Activated T-helper 17 cell treated with anti-CD3 and anti-CD28 coated beads, Interleukin-2, amount 50 U/mL, for 72 hours (primary cell): ENCODE measurements around the gene GKAP1. TPM values are rescaled to one million over a fixed set of nuclear protein-coding genes. Genes with fewer than 3 reads are reported as not detected.
"Not testable (repeated sequence)": the region's sequence is repeated elsewhere in the genome, so short reads cannot be mapped to it uniquely, and the experiment has no call there.

ENCODE experiments used
- ATAC-seq: fragments of 150-1000 bp; cut with Tn5 transposase; replicated peaks from 2 replicates; pipeline ENCODE4 v1.10.0; 2021; ENCODE audit warnings: mild to moderate bottlenecking, moderate library complexity
- H3K27ac Mint-ChIP-seq: one replicate; pipeline ENCODE4 v1.8.0; 2022; ENCODE audit warnings: mixed read lengths
- H3K27me3 Mint-ChIP-seq: one replicate; pipeline ENCODE4 v1.8.0; 2022; ENCODE audit warnings: mixed read lengths
- H3K36me3 Mint-ChIP-seq: one replicate; pipeline ENCODE4 v1.8.0; 2022; ENCODE audit warnings: low read depth, mild to moderate bottlenecking, mixed read lengths
- H3K4me1 Mint-ChIP-seq: one replicate; pipeline ENCODE4 v1.8.0; 2022; ENCODE audit warnings: mixed read lengths
- H3K4me3 Mint-ChIP-seq: one replicate; pipeline ENCODE4 v1.8.0; 2022; ENCODE audit warnings: mild to moderate bottlenecking, mixed read lengths
- H3K9me3 Mint-ChIP-seq: one replicate; pipeline ENCODE4 v1.8.0; 2022; ENCODE audit warnings: mixed read lengths
- total RNA-seq, 2 donors: library from RNA; stranded (reverse); gene quantifications; one replicate each; pipeline ENCODE4 v1.2.3, GENCODE V29; 2022

The GKAP1 gene
- 1 to 10 TPM; 3.3 to 5.6 TPM for total RNA-seq

- H3K36me3 Mint-ChIP-seq, H3K4me1 Mint-ChIP-seq, H3K27me3 Mint-ChIP-seq, H3K9me3 Mint-ChIP-seq: not testable (repeated sequence)
- Mint-ChIP-seq H3K4me3 (peak within 1 kb of the TSS; percentile 86), H3K27ac (peak within 1 kb of the TSS; percentile 77)
- ATAC-seq, result peak; percentile 82
These were observed at the start of gene GKAP1 for GRCh38 chr9:83817356-83818278. TSS of gene GKAP1 (minus strand) at chr9:83817769. CDS start at chr9:83806517, 11,252 bp downstream.

- H3K27me3 Mint-ChIP-seq, H3K36me3 Mint-ChIP-seq, H3K27ac Mint-ChIP-seq, H3K4me1 Mint-ChIP-seq, H3K9me3 Mint-ChIP-seq, ATAC-seq, H3K4me3 Mint-ChIP-seq: not testable (repeated sequence)
These were observed 32.3 kb upstream of the GKAP1 start for GRCh38 chr9:83849895-83850294.

GRCh38 chr9:83837070-83837643, 19.6 kb upstream of the GKAP1 start:
- not testable (repeated sequence) for H3K4me3 Mint-ChIP-seq, H3K4me1 Mint-ChIP-seq, H3K27ac Mint-ChIP-seq, H3K27me3 Mint-ChIP-seq, H3K36me3 Mint-ChIP-seq, ATAC-seq, H3K9me3 Mint-ChIP-seq

- not testable (repeated sequence) for H3K4me3 Mint-ChIP-seq, H3K4me1 Mint-ChIP-seq, H3K27ac Mint-ChIP-seq, H3K36me3 Mint-ChIP-seq, H3K27me3 Mint-ChIP-seq, ATAC-seq, H3K9me3 Mint-ChIP-seq
These were observed 13.0 kb upstream of the GKAP1 start for GRCh38 chr9:83830426-83831071.

GRCh38 chr9:83824986-83825623, 7.5 kb upstream of the GKAP1 start:
- H3K4me3 Mint-ChIP-seq, H3K27me3 Mint-ChIP-seq, ATAC-seq, H3K27ac Mint-ChIP-seq, H3K36me3 Mint-ChIP-seq, H3K9me3 Mint-ChIP-seq, H3K4me1 Mint-ChIP-seq: not testable (repeated sequence)

GRCh38 chr9:83817011-83817355, 586 bp downstream of the GKAP1 start:
- not testable (repeated sequence) for H3K9me3 Mint-ChIP-seq, H3K36me3 Mint-ChIP-seq
- peak overlapping the region; percentile 77 for H3K27ac Mint-ChIP-seq

GRCh38 chr9:83815120-83815519, 2.4 kb downstream of the GKAP1 start:
- ATAC-seq, H3K36me3 Mint-ChIP-seq, H3K9me3 Mint-ChIP-seq, H3K4me1 Mint-ChIP-seq, H3K27me3 Mint-ChIP-seq, H3K4me3 Mint-ChIP-seq, H3K27ac Mint-ChIP-seq: not testable (repeated sequence)

More at GRCh38 chr9:83817011-83817355, 586 bp downstream of the GKAP1 start:
- H3K27me3 Mint-ChIP-seq, ATAC-seq, H3K4me1 Mint-ChIP-seq: not testable (repeated sequence)
- H3K4me3 Mint-ChIP-seq, result peak overlapping the region; percentile 86

GRCh38 chr9:83809213-83809612, 8.4 kb downstream of the GKAP1 start:
- H3K27ac Mint-ChIP-seq, H3K27me3 Mint-ChIP-seq: not testable (repeated sequence)

GRCh38 chr9:83804454-83804853, 13.1 kb downstream of the GKAP1 start:
- ATAC-seq, H3K36me3 Mint-ChIP-seq, H3K4me3 Mint-ChIP-seq, H3K4me1 Mint-ChIP-seq, H3K9me3 Mint-ChIP-seq, H3K27ac Mint-ChIP-seq, H3K27me3 Mint-ChIP-seq: not testable (repeated sequence)

More at GRCh38 chr9:83809213-83809612, 8.4 kb downstream of the GKAP1 start:
- ATAC-seq, H3K4me3 Mint-ChIP-seq, H3K9me3 Mint-ChIP-seq, H3K36me3 Mint-ChIP-seq, H3K4me1 Mint-ChIP-seq: not testable (repeated sequence)

- H3K4me3 Mint-ChIP-seq, H3K4me1 Mint-ChIP-seq, H3K36me3 Mint-ChIP-seq, H3K9me3 Mint-ChIP-seq, ATAC-seq, H3K27me3 Mint-ChIP-seq, H3K27ac Mint-ChIP-seq: not testable (repeated sequence)
These were observed 13.6 kb downstream of the GKAP1 start for GRCh38 chr9:83803941-83804340.

- ATAC-seq, result no peak
- Mint-ChIP-seq H3K4me1 (no peaks in the 10 kb centered on the region), H3K27ac (no peak overlapping the region), H3K27me3 (no peaks in the 10 kb centered on the region), H3K4me3 (no peak overlapping the region), H3K36me3 (peaks cover 13% of the 10 kb centered on the region), H3K9me3 (no peaks in the 10 kb centered on the region)
These were observed 17.1 kb downstream of the GKAP1 start for GRCh38 chr9:83800236-83801033.

- no peak for ATAC-seq
- no peaks in the 10 kb centered on the region for H3K27me3 Mint-ChIP-seq
- no peak overlapping the region for H3K27ac Mint-ChIP-seq
These were observed 23.5 kb downstream of the GKAP1 start for GRCh38 chr9:83794051-83794450.

GRCh38 chr9:83792746-83793145, 24.8 kb downstream of the GKAP1 start:
- Mint-ChIP-seq H3K4me3 (no peak overlapping the region), H3K27ac (no peak overlapping the region), H3K36me3 (no peaks in the 10 kb centered on the region), H3K27me3 (no peaks in the 10 kb centered on the region), H3K4me1 (no peaks in the 10 kb centered on the region), H3K9me3 (no peaks in the 10 kb centered on the region)
- no peak for ATAC-seq

More at GRCh38 chr9:83794051-83794450, 23.5 kb downstream of the GKAP1 start:
- H3K9me3 Mint-ChIP-seq, result no peaks in the 10 kb centered on the region
- no peaks in the 10 kb centered on the region for H3K4me1 Mint-ChIP-seq
- H3K4me3 Mint-ChIP-seq, result no peak overlapping the region
- H3K36me3 Mint-ChIP-seq, result peaks cover 12% of the 10 kb centered on the region

GRCh38 chr9:83778164-83778563, 39.4 kb downstream of the GKAP1 start:
- H3K27me3 Mint-ChIP-seq, result no peaks in the 10 kb centered on the region

More at GRCh38 chr9:83778164-83778563, 39.4 kb downstream of the GKAP1 start:
- no peak overlapping the region for H3K4me3 Mint-ChIP-seq
- no peak for ATAC-seq
- H3K27ac Mint-ChIP-seq, result no peak overlapping the region
- H3K36me3 Mint-ChIP-seq, result no peaks in the 10 kb centered on the region
- H3K4me1 Mint-ChIP-seq, result no peaks in the 10 kb centered on the region
- H3K9me3 Mint-ChIP-seq, result no peaks in the 10 kb centered on the region
